ENCODE measurements around the gene GOLGB1.

DNA sequence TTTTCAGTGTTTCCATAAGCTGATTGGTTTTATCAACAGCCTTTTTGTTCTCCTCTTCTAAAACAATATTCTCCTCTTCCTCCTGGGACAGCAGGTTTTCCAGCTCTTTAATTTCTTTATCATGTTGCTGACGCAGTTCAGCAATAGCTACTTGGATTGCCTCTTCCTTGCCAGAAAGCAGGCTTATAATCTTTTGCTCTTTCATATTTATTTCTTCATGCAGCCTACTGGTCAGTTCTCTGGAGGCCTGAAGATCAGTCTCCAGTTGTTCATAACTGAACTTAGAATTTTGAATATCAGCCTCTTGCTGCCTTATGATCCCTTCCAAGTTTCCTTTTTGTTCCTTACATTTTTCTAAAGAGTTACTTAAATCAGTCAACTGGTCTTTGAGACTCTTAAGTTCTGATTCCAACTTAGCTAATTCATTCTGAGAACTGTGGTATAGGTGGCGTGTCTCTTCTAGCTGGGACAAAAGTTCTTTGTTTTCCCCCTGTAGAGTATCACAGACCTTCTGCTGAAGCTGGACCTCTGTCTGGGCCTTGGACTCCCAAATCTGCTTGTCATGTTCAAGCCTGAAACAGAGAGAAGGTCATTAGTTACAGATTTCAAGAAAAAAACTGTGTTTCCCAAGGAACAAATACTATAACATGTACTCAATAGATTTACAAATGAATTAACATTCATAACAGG, 57.4 kb downstream of the GOLGB1 start:
- TF ChIP-seq MAX (IDR thresholded peaks at IDR 0.05) (no peak), HDAC2 (IDR thresholded peaks at IDR 0.05) (no peak)
